ENCODE measurements around the gene U2AF1.
"Not testable (repeated sequence)": the region's sequence is repeated elsewhere in the genome, so short reads cannot be mapped to it uniquely, and the experiment has no call there.

- TF ChIP-seq CTCF (IDR thresholded peaks at IDR 0.05); FOXJ3 (CRISPR knock-in tag; IDR thresholded peaks at IDR 0.05); MAX (IDR thresholded peaks at IDR 0.05; ENCODE audit: low read depth); USF2 (IDR thresholded peaks at IDR 0.05; ENCODE audit: borderline replicate concordance, low read depth, low read length); REST (IDR thresholded peaks at IDR 0.05; ENCODE audit: low read depth, low read length); JUND (IDR thresholded peaks at IDR 0.05); TAF1 (IDR thresholded peaks at IDR 0.05; ENCODE audit: borderline replicate concordance, low read depth, low read length); FOSL2 (IDR thresholded peaks at IDR 0.05; ENCODE audit: borderline replicate concordance, low read depth); RXRA (IDR thresholded peaks at IDR 0.05; ENCODE audit: borderline replicate concordance, low read depth); ELF1 (IDR thresholded peaks at IDR 0.05); RAD21 (IDR thresholded peaks at IDR 0.05; ENCODE audit: low read length): not testable (repeated sequence)
Measured at GRCh38 chr21:43074401-43075169, 32.8 kb downstream of the U2AF1 start.
